ENCODE data around the gene SAMD1. TPM values are rescaled to one million over a fixed set of nuclear protein-coding genes. Genes with fewer than 3 reads are reported as not detected.

SAMD1 gene
- total and polyA plus RNA-seq, 2 of the 8 experiments (the other 6 are each of a cell fraction or from before 2014, with no cell fraction given), result 40.0 to 100 TPM

GRCh38 chr19:14115756-14116155 is 25.2 kb upstream of the SAMD1 start:
- H2AFZ ChIP-seq (ENCODE audit: low read length), result no peak overlapping the region
- H3K14ac ChIP-seq (ENCODE audit: insufficient read length), result no peak overlapping the region
- H3K27ac ChIP-seq (ENCODE audit: low read depth, low read length), result no peak overlapping the region
- H4K5ac ChIP-seq (ENCODE audit: insufficient read length, low read depth, low read length), result no peak overlapping the region
- peaks cover 0 to 5% (median 2%) of the 10 kb centered on the region in 4 experiments; a peak in 1 of 8 replicates for H3K36me3 ChIP-seq (ENCODE audit: control insufficient read depth in 2 of 4, insufficient read depth in 4 of 4, low read length in 3 of 4)
- H2BK20ac ChIP-seq (ENCODE audit: low read length), result no peak overlapping the region
- peaks cover 7 to 15% of the 10 kb centered on the region in 2 experiments for H4K20me1 ChIP-seq (replicated peaks in 1 of 2; ENCODE audit: control insufficient read depth in 1 of 2, insufficient read depth in 2 of 2, low read length in 2 of 2)
- no peaks in the 10 kb centered on the region; a peak in 2 of 7 replicates for H3K27me3 ChIP-seq (replicated peaks in 1 of 4; ENCODE audit: control insufficient read depth in 3 of 4, extremely low read depth in 1 of 4, insufficient read depth in 3 of 4, low read length in 3 of 4)
- no peak overlapping the region for H3K18ac ChIP-seq (ENCODE audit: extremely low read depth, low read length)
- H3K23ac ChIP-seq (ENCODE audit: insufficient read length), result no peak overlapping the region
- CTCF ChIA-PET (ENCODE audit: partially characterized antibody), result interaction anchor here (0.8 to 11.3 kb wide), 16 partner anchors 8 to 235 kb away, joined by 3 to 105 read pairs (median 8); partner anchors contain the start of genes ASF1B and C19orf67
- peaks cover under 1% of the 10 kb centered on the region for H3K79me1 ChIP-seq (ENCODE audit: low read depth, low read length)
- no peak overlapping the region for H3K4ac ChIP-seq (replicated peaks; ENCODE audit: insufficient read length, low read depth, low read length)
- H3K23me2 ChIP-seq (ENCODE audit: low read depth, low read length), result peaks cover 8% of the 10 kb centered on the region
- H3K9ac ChIP-seq (replicated peaks in 1 of 4; ENCODE audit: extremely low read depth in 1 of 4, low read depth in 3 of 4, low read length in 3 of 4), result no peak overlapping the region
- no peak overlapping the region for H3K56ac ChIP-seq (replicated peaks; ENCODE audit: insufficient read length, low read depth, low read length)
- no peak overlapping the region for H2BK5ac ChIP-seq (ENCODE audit: low read depth, low read length)
- no peak overlapping the region for H4K8ac ChIP-seq (ENCODE audit: extremely low read depth, insufficient read depth, low read length)
- no peak overlapping the region for H2BK12ac ChIP-seq (ENCODE audit: low read depth, low read length)
- H3K4me3 ChIP-seq (ENCODE audit: extremely low read depth in 1 of 4, insufficient read depth in 2 of 4, low read depth in 3 of 4, low read length in 4 of 4), result no peak overlapping the region
- no peak for TF ChIP-seq SP4 (IDR thresholded peaks at IDR 0.05; ENCODE audit: low read length)
- no peak for TF ChIP-seq EGR1 (IDR thresholded peaks at IDR 0.05; ENCODE audit: borderline replicate concordance, low read depth, low read length)
- no peak for TF ChIP-seq EP300 (IDR thresholded peaks at IDR 0.05; ENCODE audit: borderline replicate concordance in 1 of 2, low read depth in 2 of 2, low read length in 2 of 2)
- TF ChIP-seq CTBP2 (IDR thresholded peaks at IDR 0.05; ENCODE audit: borderline replicate concordance, insufficient read depth, insufficient read length, low read length), result no peak
- TF ChIP-seq ASH2L (IDR thresholded peaks at IDR 0.05; ENCODE audit: low read length), result no peak
- TF ChIP-seq BACH1 (IDR thresholded peaks at IDR 0.05; ENCODE audit: low read length), result no peak
- TF ChIP-seq CBX8 (IDR thresholded peaks at IDR 0.05; ENCODE audit: borderline replicate concordance, low read depth, low read length), result no peak
- no peak for TF ChIP-seq BRCA1 (IDR thresholded peaks at IDR 0.05; ENCODE audit: low read depth, low read length)
- no peak for TF ChIP-seq YY1 (IDR thresholded peaks at IDR 0.05; ENCODE audit: low read depth, low read length)
- TF ChIP-seq TCF12 (IDR thresholded peaks at IDR 0.05; ENCODE audit: low read depth, low read length), result no peak
- no peak for TF ChIP-seq TBP (IDR thresholded peaks at IDR 0.05; ENCODE audit: low read depth, low read length)
- TF ChIP-seq SP2 (IDR thresholded peaks at IDR 0.05; ENCODE audit: low read length), result no peak
- no peak for DNase-seq (ENCODE audit: low read depth in 1 of 2, low spot score in 2 of 2)
- peaks cover 11 to 35% (median 21%) of the 10 kb centered on the region in 4 experiments for H3K4me1 ChIP-seq (replicated peaks in 1 of 4; ENCODE audit: control insufficient read depth in 3 of 4, insufficient read depth in 4 of 4, low read length in 3 of 4)
- no peaks in the 10 kb centered on the region for H3K9me3 ChIP-seq (ENCODE audit: insufficient read depth in 2 of 2, low read depth in 1 of 2, low read length in 1 of 2)
- 92% methylated on average over 5 of the region's 5 CpGs; no CpG with 5 or more reads in 1 of the 2 experiments for WGBS, 2 experiments (ENCODE audit: extremely low coverage in 1 of 2, insufficient coverage in 1 of 2, insufficient read length in 1 of 2, insufficient replicate concordance in 2 of 2, low coverage in 1 of 2, low lambda C conversion rate in 2 of 2, missing lambda C conversion rate in 1 of 2)
- no peak for FAIRE-seq
- 0 out of 4 replicates have a peak, but pooled peaks cover 0 to 3% of the 10 kb centered on the region in 2 experiments for H3K79me2 ChIP-seq (ENCODE audit: control insufficient read depth in 1 of 2, insufficient read depth in 2 of 2, low read length in 2 of 2)
- no peak overlapping the region; a peak in 1 of 4 replicates for H3K4me2 ChIP-seq (ENCODE audit: insufficient read depth in 1 of 2, low read depth in 2 of 2, low read length in 2 of 2)
- no peak overlapping the region for H4K91ac ChIP-seq (replicated peaks; ENCODE audit: insufficient read length, low read length)
- POLR2A ChIA-PET (ENCODE audit: partially characterized antibody), result interaction anchor here (1.4 to 4.2 kb wide), 2 partner anchors 10 to 21 kb away, joined by 3 to 24 read pairs; partner anchors contain the start of gene ASF1B
- H2AK5ac ChIP-seq (ENCODE audit: low read depth, low read length), result no peak overlapping the region
- no peak overlapping the region for H2BK120ac ChIP-seq (replicated peaks; ENCODE audit: low read depth, low read length)
- no peak overlapping the region for H2BK15ac ChIP-seq (ENCODE audit: low read length)
